ENCODE measurements around the gene RACK1. TPM values are rescaled to one million over a fixed set of nuclear protein-coding genes. Genes with fewer than 3 reads are reported as not detected.
A peak's percentile ranks its signal among the peaks of the same experiment; 100 is the strongest.

RACK1 gene
- total and polyA plus RNA-seq, 2 of the 13 experiments (the other 11 are each of a cell fraction or from before 2014, with no cell fraction given) = 2,514 to 6,141 TPM

DNA sequence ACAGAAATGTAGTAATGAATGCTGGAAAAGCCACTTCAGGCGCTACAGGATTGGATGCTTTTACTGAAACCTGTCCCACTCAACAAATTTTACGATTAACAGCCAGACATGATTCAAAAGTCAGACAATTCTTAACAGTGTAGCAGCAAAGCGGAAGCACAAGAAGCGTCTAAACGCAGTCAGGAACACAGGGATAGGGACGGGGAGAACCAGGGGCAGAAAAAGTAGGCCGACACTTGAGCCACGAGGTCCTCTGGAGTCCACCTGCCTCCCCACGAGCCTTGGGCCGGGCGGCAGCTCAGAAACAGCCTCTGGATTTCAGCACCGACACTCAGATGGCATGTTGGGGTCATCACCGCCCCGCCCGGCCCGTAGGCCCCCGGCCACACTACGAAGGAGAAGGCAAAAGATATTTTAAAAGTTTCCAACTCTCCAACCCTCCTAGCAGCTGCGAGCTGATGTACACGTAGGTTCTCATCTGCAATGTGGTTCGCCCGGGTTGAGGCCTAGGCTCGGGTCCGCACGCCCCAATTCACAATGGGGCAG lies 615 bp downstream of the RACK1 start (continued):
- TF ChIP-seq ZNF18 (CRISPR knock-in tag; IDR thresholded peaks at IDR 0.05; ENCODE audit: insufficient replicate concordance) = peak; percentile 44
- TF ChIP-seq ZNF777 (CRISPR knock-in tag; IDR thresholded peaks at IDR 0.05) = 0 out of 2 replicates have a peak, but pooled peaks have one; percentile 12
- no peak for TF ChIP-seq ZNF577 (CRISPR knock-in tag; IDR thresholded peaks at IDR 0.05; ENCODE audit: borderline replicate concordance, low read depth)
- TF ChIP-seq LRRFIP1 (CRISPR knock-in tag; conservative IDR thresholded peaks at IDR 0.05) = no peak
- TF ChIP-seq, protein P1, sequence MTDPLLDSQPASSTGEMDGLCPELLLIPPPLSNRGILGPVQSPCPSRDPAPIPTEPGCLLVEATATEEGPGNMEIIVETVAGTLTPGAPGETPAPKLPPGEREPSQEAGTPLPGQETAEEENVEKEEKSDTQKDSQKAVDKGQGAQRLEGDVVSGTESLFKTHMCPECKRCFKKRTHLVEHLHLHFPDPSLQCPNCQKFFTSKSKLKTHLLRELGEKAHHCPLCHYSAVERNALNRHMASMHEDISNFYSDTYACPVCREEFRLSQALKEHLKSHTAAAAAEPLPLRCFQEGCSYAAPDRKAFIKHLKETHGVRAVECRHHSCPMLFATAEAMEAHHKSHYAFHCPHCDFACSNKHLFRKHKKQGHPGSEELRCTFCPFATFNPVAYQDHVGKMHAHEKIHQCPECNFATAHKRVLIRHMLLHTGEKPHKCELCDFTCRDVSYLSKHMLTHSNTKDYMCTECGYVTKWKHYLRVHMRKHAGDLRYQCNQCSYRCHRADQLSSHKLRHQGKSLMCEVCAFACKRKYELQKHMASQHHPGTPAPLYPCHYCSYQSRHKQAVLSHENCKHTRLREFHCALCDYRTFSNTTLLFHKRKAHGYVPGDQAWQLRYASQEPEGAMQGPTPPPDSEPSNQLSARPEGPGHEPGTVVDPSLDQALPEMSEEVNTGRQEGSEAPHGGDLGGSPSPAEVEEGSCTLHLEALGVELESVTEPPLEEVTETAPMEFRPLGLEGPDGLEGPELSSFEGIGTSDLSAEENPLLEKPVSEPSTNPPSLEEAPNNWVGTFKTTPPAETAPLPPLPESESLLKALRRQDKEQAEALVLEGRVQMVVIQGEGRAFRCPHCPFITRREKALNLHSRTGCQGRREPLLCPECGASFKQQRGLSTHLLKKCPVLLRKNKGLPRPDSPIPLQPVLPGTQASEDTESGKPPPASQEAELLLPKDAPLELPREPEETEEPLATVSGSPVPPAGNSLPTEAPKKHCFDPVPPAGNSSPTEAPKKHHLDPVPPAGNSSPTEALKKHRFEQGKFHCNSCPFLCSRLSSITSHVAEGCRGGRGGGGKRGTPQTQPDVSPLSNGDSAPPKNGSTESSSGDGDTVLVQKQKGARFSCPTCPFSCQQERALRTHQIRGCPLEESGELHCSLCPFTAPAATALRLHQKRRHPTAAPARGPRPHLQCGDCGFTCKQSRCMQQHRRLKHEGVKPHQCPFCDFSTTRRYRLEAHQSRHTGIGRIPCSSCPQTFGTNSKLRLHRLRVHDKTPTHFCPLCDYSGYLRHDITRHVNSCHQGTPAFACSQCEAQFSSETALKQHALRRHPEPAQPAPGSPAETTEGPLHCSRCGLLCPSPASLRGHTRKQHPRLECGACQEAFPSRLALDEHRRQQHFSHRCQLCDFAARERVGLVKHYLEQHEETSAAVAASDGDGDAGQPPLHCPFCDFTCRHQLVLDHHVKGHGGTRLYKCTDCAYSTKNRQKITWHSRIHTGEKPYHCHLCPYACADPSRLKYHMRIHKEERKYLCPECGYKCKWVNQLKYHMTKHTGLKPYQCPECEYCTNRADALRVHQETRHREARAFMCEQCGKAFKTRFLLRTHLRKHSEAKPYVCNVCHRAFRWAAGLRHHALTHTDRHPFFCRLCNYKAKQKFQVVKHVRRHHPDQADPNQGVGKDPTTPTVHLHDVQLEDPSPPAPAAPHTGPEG (CRISPR knock-in tag; IDR thresholded peaks at IDR 0.05) = 0 out of 2 replicates have a peak, but pooled peaks have one; percentile 16
- TF ChIP-seq, protein P2, sequence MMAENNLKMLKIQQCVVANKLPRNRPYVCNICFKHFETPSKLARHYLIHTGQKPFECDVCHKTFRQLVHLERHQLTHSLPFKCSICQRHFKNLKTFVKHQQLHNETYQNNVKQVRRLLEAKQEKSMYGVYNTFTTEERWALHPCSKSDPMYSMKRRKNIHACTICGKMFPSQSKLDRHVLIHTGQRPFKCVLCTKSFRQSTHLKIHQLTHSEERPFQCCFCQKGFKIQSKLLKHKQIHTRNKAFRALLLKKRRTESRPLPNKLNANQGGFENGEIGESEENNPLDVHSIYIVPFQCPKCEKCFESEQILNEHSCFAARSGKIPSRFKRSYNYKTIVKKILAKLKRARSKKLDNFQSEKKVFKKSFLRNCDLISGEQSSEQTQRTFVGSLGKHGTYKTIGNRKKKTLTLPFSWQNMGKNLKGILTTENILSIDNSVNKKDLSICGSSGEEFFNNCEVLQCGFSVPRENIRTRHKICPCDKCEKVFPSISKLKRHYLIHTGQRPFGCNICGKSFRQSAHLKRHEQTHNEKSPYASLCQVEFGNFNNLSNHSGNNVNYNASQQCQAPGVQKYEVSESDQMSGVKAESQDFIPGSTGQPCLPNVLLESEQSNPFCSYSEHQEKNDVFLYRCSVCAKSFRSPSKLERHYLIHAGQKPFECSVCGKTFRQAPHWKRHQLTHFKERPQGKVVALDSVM (CRISPR knock-in tag; IDR thresholded peaks at IDR 0.05) = peak; percentile 51; the same call in 1 of the 2 replicates
- 0 out of 2 replicates have a peak, but pooled peaks have one; percentile 28 for TF ChIP-seq ZNF224 (CRISPR knock-in tag; IDR thresholded peaks at IDR 0.05)
- peak; percentile 18; the same call in 1 of the 2 replicates for TF ChIP-seq ZBTB7A (CRISPR knock-in tag; IDR thresholded peaks at IDR 0.05)
- no peak for TF ChIP-seq EP300 (IDR thresholded peaks at IDR 0.05; ENCODE audit: low read depth in 2 of 2, low read length in 2 of 2)
- TF ChIP-seq EP300 (CRISPR knock-in tag; IDR thresholded peaks at IDR 0.05; ENCODE audit: borderline replicate concordance) = no peak
- TF ChIP-seq ZSCAN12 (CRISPR knock-in tag; IDR thresholded peaks at IDR 0.05) = 0 out of 2 replicates have a peak, but pooled peaks have one; percentile 8
- TF ChIP-seq RFXANK (CRISPR knock-in tag; IDR thresholded peaks at IDR 0.05) = no peak
- no peak for TF ChIP-seq ZNF329 (CRISPR knock-in tag; IDR thresholded peaks at IDR 0.05; ENCODE audit: low read depth)
- TF ChIP-seq NFATC3 (CRISPR knock-in tag; IDR thresholded peaks at IDR 0.05) = no peak
- TF ChIP-seq ZNF784 (CRISPR knock-in tag; IDR thresholded peaks at IDR 0.05; ENCODE audit: borderline replicate concordance) = 0 out of 2 replicates have a peak, but pooled peaks have one; percentile 12
- no peak for TF ChIP-seq ZFP82 (CRISPR knock-in tag; IDR thresholded peaks at IDR 0.05; ENCODE audit: borderline replicate concordance)

Data from HepG2 (cell line).